Stimulated activated CD4-positive, alpha-beta T cell treated with anti-CD3 and anti-CD28 coated beads, Interleukin-2, amount 100 ng/mL, for 4 hours (primary cell): Measurements from ENCODE around the gene EID1.
"Not testable (repeated sequence)": the region's sequence is repeated elsewhere in the genome, so short reads cannot be mapped to it uniquely, and the experiment has no call there.

Source experiments
- DNase-seq: peaks from one replicate; pipeline ENCODE4 v3.0.0-alpha.2; 2020; ENCODE audit warnings: low read depth

Gene EID1

DNA sequence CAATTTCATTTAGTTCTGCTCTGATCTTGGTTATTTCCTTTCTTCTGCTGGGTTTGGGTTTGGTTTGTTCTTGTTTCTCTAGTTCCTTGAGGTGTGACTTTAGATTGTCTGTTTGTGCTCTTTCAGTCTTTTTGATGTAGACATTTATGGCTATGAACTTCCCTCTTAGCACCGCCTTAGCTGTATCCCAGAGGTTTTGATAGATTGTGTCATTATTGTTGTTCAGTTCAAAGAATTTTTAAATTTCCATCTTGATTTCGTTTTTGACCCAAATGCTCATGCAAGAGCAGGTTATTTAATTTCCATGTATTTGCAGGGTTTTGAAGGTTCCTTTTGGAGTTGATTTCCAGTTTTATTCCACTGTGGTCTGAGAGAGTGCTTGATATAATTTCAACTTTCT lies 32.6 kb downstream of the EID1 start:
- DNase-seq: not testable (repeated sequence)

DNA sequence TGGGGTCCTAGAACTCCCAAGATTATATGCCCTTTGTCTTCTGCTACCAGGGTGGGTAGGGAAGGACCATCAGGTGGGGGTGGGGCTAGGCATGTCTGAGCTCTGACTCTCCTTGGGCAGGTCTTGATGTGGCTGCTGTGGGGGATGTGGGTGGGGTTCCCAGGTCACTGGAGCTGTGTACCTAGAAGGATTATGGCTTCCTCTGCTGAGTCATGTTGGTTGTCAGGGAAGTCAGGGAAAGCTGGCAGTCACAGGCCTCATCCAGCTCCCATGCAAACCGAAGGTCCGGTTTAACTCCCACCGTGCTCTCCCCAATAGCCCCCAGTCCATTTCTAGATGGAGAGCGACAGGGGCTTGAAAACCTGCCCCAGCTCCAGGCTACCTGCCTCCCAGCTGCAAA lies 35.2 kb downstream of the EID1 start:
- DNase-seq: no peak

DNA sequence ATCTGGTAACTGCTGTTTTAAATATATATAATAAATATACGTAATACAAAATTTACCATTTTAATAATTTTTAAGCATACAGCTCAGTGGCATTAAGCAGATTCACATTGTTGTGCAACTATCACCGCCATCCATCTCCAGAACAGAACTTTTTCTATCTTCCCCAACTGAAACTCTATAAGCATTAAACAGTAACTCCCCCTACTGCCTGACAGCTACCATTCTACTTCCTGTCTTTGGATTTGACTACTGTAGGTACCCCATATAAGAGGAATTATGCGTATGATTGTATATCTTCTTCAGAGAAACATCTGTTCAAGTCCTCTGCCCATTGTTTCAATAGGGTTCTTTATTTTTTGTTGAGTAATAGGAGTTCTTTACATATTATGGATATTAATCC lies 36.8 kb downstream of the EID1 start:
- no peak for DNase-seq

DNA sequence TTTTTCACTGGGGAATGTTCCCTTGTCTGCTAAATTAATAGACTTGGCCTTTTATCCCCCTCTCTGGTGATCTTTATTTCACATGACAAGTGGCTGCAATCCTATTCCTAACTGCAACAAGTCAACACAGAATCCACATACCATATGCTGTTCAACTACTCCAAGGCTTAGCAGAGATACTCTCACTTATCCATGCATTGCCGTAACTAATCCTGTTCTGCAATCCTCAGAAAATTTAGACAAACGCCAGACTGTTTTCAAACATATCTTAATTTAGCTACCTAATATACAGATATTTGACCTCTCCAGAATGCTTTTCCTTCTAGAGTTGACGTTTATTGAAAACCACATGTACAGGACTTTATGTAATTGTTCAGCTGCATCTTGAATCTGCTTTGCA lies 37.9 kb downstream of the EID1 start:
- no peak for DNase-seq

DNA sequence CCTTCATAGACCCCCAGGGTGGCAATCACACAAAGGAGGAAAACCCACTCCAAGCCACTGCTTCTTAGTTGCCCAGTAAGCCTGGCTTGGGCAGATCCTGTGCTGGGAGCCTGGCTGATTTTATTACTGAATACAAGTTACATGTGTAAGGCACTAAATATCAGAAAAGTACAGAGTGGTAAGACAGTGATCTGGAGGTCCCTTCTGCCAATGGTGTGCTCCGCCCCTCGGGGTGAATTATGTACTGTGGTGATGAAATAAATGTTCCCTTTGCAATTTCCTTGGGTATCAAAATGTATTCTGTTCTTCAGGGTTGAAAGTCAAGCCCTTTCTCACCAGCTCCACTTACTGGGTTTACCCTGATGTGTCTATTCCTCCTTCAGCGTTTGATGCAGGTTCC lies 38.8 kb downstream of the EID1 start:
- no peak for DNase-seq

DNA sequence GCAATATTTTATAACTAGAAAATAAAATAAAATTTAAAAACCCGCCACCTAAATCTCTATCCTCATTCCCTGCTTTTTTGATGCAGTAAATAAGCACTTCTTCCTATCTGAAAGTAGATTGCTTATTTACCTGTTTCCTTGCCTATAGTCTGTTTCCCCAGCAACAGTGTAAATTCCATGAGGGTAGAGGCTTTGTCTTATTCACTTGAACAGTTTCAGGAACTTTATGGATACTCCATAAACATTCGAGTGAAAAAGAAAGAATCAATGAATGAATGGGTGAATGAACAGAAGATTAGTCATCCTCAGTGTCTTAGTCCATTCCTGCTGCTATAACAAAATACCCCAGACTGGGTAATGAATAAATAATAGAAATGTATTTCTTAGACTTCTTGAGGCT lies 44.1 kb downstream of the EID1 start:
- DNase-seq: no peak

DNA sequence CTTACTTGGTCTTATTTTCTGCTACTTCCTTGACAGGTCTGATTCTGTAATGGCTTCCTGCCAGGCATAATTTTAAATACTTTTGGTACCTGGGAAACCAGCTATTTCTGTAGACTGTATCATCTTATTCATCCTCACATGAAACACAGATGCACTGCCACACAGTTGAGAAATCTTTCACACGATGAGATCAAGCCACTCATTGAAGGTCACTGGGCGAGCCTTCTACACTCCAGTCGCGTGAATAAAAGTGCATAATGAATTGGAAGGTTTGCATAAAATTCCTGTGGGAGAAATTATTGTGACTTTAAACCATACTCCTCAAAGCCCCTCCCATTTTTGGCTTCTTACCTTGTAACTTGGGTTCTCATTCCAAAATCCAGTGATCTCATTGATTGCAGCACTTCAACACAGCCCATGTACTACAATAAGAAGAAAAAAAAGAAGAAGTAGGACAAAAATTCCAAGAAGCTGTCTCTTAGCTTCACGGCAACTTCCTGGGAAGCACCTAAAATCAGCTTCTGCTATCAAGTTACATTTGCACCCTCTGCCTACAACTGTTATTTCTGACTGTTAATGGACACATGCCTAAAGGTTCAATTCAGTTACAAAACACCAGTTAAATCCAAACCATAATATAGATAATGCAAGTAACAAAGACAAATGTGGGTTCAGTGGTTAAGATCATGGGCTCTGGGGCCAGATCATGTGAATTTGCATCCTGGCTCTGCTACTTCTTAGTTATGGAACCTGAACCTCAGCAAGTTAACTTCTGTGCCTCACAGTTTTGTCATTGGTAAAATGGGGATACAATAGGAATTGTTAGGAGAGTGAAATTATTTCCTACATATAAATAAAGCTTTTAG lies 46.8 kb downstream of the EID1 start:
- DNase-seq: no peak

DNA sequence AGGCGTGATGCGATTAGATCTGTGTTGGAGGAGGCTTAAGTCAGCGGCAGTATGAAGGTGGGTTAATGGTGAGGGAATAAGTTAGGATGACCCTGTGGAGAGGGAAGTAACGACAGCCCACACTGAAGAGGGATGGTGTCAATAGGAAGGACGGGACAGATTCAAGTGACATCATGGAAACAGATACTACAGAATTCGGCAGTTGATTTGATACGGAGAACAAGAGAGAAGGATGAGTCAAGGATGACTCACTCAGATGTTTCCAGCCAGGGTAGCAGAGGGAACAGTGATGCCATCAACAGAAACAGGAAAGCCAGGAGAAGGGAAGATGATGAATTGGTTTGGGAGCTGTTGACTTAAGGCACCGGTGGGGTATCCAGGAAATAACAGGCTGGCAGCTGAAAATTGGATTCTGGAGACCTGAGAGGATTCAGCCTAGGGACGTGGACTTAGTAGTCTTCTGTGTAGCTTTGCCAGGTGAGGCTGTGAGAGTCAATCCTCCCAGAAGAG lies 47.8 kb downstream of the EID1 start:
- DNase-seq: no peak

DNA sequence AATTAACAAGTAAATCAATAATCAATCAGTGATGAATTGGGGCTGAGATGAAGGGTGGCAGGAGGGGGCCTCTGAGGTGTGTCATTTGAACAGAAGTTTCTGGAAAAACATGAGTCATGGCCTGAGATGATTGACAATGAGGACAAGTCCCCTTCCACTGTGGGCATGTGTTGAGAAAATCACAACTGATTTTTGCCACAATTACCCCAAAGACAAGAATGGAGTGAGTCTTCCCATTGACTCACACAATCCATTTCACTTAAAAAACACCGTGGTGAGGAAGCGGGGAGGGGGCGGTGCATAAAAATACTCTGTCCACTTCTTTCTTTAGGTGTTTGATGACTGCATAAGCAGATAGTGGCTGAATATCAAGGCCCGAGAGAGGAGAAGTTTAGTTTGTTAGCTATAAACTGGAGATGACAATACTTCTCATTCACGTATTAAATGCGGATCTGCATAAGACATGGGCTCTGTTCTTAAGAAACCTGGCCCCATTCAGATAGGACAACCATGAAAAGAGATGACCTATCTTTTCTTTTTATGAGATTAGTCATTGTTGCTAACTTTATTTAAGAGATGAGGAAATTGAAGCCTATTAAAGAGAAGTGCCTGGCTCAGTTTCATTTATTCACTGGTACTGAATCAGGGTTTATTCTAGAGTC lies 51.1 kb downstream of the EID1 start:
- no peak for DNase-seq

DNA sequence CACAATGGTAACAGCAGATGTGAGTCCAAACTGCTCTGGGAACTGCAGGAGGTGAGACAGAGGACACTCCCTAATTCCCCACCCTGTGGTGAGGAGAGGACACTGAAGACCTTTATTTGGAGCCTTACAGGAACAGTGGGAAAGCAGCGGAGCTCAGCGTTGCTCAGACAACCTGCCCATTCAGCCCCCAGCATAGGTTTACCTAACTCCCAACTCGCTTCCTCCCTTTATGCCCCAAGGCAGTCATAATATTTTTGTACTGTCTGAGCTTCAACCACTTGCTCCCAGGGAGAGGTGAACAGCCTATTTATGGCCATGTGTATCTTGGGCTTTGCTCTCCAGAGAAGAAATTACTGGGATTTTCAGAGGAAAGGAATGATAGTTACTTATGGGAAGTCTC lies 51.7 kb downstream of the EID1 start:
- no peak for DNase-seq
